NT2/D1 (cell line): ENCODE data around the gene L3MBTL4.
"Not testable (repeated sequence)": the region's sequence is repeated elsewhere in the genome, so short reads cannot be mapped to it uniquely, and the experiment has no call there.

ENCODE experiments used
- DNase-seq: peaks from one replicate; pipeline ENCODE4 v3.0.0-alpha.2; 2011; ENCODE audit warnings: low read depth, low spot score
- H3K27me3 ChIP-seq: 2 replicates; pipeline ENCODE4 v1.6.0; 2011; ENCODE audit warnings: mild to moderate bottlenecking; ENCODE audit not compliant: insufficient read length, insufficient read depth
- H3K36me3 ChIP-seq: 2 replicates; pipeline ENCODE4 v1.6.1; 2011; ENCODE audit warnings: mild to moderate bottlenecking, low read length, mixed read lengths; ENCODE audit not compliant: insufficient read depth, insufficient read length
- H3K4me1 ChIP-seq: 2 replicates; pipeline ENCODE4 v1.5.1; 2011; ENCODE audit not compliant: insufficient read depth, insufficient read length
- H3K4me3 ChIP-seq: 2 replicates; pipeline ENCODE4 v1.5.1; 2011; ENCODE audit warnings: low read depth; ENCODE audit not compliant: insufficient read length
- H3K9ac ChIP-seq: 2 replicates; pipeline ENCODE4 v1.6.0; 2011; ENCODE audit warnings: low read depth; ENCODE audit not compliant: insufficient read length
- H3K9me3 ChIP-seq: 2 replicates; pipeline ENCODE4 v1.5.1; 2011; ENCODE audit warnings: mild to moderate bottlenecking, low read length; ENCODE audit not compliant: insufficient read depth
- SUZ12 ChIP-seq: IDR thresholded peaks from 2 replicates; pipeline ENCODE4 v1.6.1; 2011; ENCODE audit not compliant: insufficient read length, insufficient read depth; ENCODE audit errors: extremely low read depth
- YY1 ChIP-seq: IDR thresholded peaks from 2 replicates; pipeline ENCODE4 v1.6.1; 2011; ENCODE audit not compliant: insufficient read length, insufficient read depth
- ZNF274 ChIP-seq: IDR thresholded peaks from 2 replicates; pipeline ENCODE4 v1.6.1; 2011; ENCODE audit warnings: mild to moderate bottlenecking, low read depth, low read length

L3MBTL4 gene

GRCh38 chr18:6150430-6150829, 264.3 kb downstream of the L3MBTL4 start:
- no peak overlapping the region for H3K4me3 ChIP-seq
- no peaks in the 10 kb centered on the region for H3K36me3 ChIP-seq
- H3K9me3 ChIP-seq = no peaks in the 10 kb centered on the region
- no peaks in the 10 kb centered on the region for H3K27me3 ChIP-seq
- no peaks in the 10 kb centered on the region for H3K4me1 ChIP-seq
- H3K9ac ChIP-seq = no peak overlapping the region
- TF ChIP-seq YY1 (no peak), SUZ12 (no peak)
- DNase-seq = no peak

- H3K36me3 ChIP-seq = no peaks in the 10 kb centered on the region
- H3K4me3 ChIP-seq = no peak overlapping the region
- no peaks in the 10 kb centered on the region for H3K27me3 ChIP-seq
- no peak for DNase-seq
- no peak for TF ChIP-seq ZNF274
- no peak for TF ChIP-seq SUZ12
- TF ChIP-seq YY1 = no peak
- no peaks in the 10 kb centered on the region for H3K4me1 ChIP-seq
- no peak overlapping the region for H3K9ac ChIP-seq
- H3K9me3 ChIP-seq = no peaks in the 10 kb centered on the region
Measured at GRCh38 chr18:6146307-6146661, 268.4 kb downstream of the L3MBTL4 start.

- no peak for DNase-seq
- no peak for TF ChIP-seq YY1
- no peak for TF ChIP-seq ZNF274
- no peak for TF ChIP-seq SUZ12
- no peaks in the 10 kb centered on the region for H3K36me3 ChIP-seq
Measured at GRCh38 chr18:6145645-6146306, 268.9 kb downstream of the L3MBTL4 start.

DNA sequence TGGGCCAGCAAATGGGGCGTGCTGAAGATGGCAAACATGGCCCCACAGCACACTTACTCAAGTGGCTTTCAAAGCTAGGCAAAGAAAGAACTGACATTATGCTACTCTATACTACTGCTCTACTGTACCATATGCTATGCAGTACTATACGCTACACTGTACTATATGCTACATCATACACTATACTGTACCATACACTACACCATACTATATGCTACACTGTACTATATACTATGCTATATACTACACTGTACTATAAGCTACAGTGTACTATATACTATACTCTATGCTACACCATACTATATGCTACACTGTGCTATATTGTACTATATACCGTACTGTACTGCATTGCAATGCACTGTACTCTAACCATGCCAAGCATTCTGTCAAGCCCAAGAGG, 275.7 kb downstream of the L3MBTL4 start:
- no peaks in the 10 kb centered on the region; the same call in 1 of the 2 replicates for H3K9me3 ChIP-seq
- no peak overlapping the region for H3K4me3 ChIP-seq
- H3K36me3 ChIP-seq = no peaks in the 10 kb centered on the region
- H3K9ac ChIP-seq = no peak overlapping the region
- no peak for DNase-seq
- H3K4me1 ChIP-seq = no peaks in the 10 kb centered on the region
- TF ChIP-seq YY1 (no peak), ZNF274 (no peak), SUZ12 (no peak)
- H3K27me3 ChIP-seq = no peaks in the 10 kb centered on the region

More at GRCh38 chr18:6145645-6146306, 268.9 kb downstream of the L3MBTL4 start:
- Histone ChIP-seq H3K4me1 (no peaks in the 10 kb centered on the region), H3K9ac (no peak overlapping the region), H3K9me3 (no peaks in the 10 kb centered on the region), H3K27me3 (no peaks in the 10 kb centered on the region), H3K4me3 (no peak overlapping the region)

GRCh38 chr18:6135901-6136300, 278.8 kb downstream of the L3MBTL4 start:
- H3K27me3 ChIP-seq = not testable (repeated sequence)

GRCh38 chr18:6135029-6135428, 279.7 kb downstream of the L3MBTL4 start:
- not testable (repeated sequence) for H3K9me3 ChIP-seq, DNase-seq, H3K4me1 ChIP-seq, H3K27me3 ChIP-seq, H3K36me3 ChIP-seq, H3K4me3 ChIP-seq, H3K9ac ChIP-seq

More at GRCh38 chr18:6135901-6136300, 278.8 kb downstream of the L3MBTL4 start:
- DNase-seq, H3K9me3 ChIP-seq, H3K4me1 ChIP-seq, H3K36me3 ChIP-seq, H3K9ac ChIP-seq, H3K4me3 ChIP-seq: not testable (repeated sequence)

DNA sequence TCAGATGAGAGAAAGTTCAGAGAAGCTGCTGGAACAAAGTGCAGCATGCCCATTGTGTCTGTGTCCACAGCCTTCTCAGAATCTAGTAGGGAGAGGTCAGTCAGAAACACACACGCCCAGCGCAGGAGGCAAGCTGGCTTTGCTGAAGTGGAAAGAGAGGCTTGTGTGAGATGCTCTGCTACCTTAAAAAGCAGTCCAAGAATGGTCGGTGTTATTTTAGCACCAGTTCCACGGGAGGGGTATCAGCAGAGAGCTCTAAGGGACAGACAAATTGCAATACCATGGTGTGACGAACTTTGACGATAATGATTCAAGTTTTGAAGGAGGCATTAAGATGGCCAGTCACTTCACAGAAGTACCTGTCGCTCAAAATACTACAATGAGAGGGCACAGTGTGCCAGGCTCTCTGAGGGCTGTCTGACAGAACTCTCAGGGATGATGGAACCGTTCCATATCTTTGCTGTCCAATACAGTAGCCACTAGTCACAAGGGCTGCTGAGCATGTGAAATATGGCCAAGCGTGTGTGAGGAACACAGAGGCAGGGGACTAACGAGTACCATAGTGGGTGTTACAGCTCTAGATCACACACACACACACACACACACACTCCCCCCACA, 281.9 kb downstream of the L3MBTL4 start:
- Histone ChIP-seq H3K9me3 (no peaks in the 10 kb centered on the region; the same call in 1 of the 2 replicates), H3K4me1 (no peaks in the 10 kb centered on the region), H3K27me3 (no peaks in the 10 kb centered on the region), H3K9ac (no peak overlapping the region), H3K4me3 (no peak overlapping the region), H3K36me3 (no peaks in the 10 kb centered on the region)
- no peak for DNase-seq
- no peak for TF ChIP-seq SUZ12
- TF ChIP-seq ZNF274 = no peak
- TF ChIP-seq YY1 = no peak
